GM12864 (cell line): ENCODE data around the gene NAA35.

ENCODE experiments used
- DNase-seq: peaks from one replicate; pipeline ENCODE4 v3.0.0-alpha.2; 2011; ENCODE audit warnings: low read depth
- H3K4me3 ChIP-seq: 2 replicates; pipeline ENCODE4 v1.5.1; 2011; ENCODE audit warnings: mild to moderate bottlenecking, low read depth, low read length, control low read depth
- TF ChIP-seq, protein P1 (sequence below): IDR thresholded peaks from 2 replicates; pipeline ENCODE4 v1.5.1; 2011; ENCODE audit warnings: low read depth, mild to moderate bottlenecking, moderate library complexity, low read length, control low read depth, inconsistent platforms; ENCODE audit errors: missing control alignments

NAA35 gene

DNA sequence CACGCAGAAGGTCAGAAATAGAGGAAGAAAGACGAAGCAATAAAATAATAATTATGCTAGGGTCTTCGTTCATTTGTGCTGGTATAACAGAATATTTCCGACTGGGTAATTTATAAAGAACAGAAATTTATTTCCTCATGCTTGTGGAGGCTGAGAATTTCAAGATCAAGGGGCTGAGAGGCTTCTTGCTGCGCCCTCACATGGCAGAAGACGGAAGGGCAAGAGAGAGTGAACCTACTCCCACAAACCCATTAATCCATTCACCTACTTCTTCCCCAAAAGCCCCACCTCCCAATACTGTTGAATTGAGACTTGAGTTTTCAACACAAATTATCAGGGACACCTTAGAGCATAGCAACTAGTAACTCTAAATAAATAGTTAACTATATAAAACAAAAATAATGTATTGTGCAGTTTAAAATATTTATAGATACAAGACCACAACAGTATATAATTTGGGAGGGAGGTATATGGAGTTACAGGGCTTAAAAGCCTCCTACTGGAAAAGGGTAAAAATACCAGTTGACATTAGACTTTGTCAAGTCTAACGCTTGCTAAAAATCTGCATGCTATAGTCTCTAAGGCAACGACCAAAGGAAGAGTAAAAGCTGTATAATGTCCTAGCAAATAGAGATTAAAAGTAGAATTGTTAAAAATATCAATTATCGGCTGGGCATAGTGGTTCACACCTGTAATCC, 40.3 kb upstream of the NAA35 start:
- peak; percentile 5 for DNase-seq
- TF ChIP-seq, protein P1, sequence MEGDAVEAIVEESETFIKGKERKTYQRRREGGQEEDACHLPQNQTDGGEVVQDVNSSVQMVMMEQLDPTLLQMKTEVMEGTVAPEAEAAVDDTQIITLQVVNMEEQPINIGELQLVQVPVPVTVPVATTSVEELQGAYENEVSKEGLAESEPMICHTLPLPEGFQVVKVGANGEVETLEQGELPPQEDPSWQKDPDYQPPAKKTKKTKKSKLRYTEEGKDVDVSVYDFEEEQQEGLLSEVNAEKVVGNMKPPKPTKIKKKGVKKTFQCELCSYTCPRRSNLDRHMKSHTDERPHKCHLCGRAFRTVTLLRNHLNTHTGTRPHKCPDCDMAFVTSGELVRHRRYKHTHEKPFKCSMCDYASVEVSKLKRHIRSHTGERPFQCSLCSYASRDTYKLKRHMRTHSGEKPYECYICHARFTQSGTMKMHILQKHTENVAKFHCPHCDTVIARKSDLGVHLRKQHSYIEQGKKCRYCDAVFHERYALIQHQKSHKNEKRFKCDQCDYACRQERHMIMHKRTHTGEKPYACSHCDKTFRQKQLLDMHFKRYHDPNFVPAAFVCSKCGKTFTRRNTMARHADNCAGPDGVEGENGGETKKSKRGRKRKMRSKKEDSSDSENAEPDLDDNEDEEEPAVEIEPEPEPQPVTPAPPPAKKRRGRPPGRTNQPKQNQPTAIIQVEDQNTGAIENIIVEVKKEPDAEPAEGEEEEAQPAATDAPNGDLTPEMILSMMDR, result peak; percentile 87
- H3K4me3 ChIP-seq, result no peak overlapping the region

- DNase-seq, result no peak
- TF ChIP-seq, protein P1, result no peak
- no peak overlapping the region for H3K4me3 ChIP-seq
These were observed 36.0 kb upstream of the NAA35 start for GRCh38 chr9:85904975-85905374.

- H3K4me3 ChIP-seq, result no peak overlapping the region
- no peak for DNase-seq
- TF ChIP-seq, protein P1, result no peak
These were observed 35.0 kb upstream of the NAA35 start for GRCh38 chr9:85905957-85906356.

DNA sequence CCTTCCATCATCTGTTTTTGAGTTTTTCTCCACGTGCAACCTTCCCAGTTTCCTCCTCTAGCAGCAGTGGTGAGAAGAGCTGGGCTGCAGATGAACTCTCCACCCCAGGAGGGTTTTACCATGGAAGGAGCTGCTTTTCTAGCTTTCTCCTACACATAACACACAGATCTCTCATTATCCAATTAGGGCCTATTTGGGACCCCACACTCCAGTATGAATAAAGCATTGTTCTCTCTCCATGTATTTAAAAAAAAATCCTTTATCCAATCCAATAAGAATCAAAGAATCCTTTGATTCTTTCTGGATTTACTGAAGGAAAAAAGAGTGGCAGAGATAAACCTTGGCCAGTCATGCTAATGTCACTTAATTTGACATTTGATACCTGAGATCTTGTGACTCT, 31.6 kb upstream of the NAA35 start:
- TF ChIP-seq, protein P1, result no peak
- DNase-seq, result no peak
- H3K4me3 ChIP-seq, result no peak overlapping the region

DNA sequence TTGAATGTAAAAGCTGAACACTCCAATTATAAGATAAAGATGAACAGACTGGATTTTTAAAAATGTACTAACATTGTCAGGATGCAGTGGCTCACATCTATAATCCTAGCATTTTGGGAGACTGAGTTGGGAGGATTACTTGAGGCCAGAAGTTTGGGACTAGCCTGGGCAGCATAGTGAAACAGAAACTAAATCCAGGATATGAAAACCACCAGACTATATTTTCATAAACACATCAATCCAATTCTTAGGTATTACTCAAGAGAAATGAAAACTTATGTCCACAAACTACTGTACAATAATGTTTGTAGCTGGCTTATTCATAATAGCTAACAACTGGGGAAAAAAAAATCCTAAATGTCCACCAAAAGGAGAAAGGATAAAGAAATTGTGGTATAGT, 26.8 kb upstream of the NAA35 start:
- DNase-seq, result no peak
- TF ChIP-seq, protein P1, result no peak
- no peak overlapping the region for H3K4me3 ChIP-seq

DNA sequence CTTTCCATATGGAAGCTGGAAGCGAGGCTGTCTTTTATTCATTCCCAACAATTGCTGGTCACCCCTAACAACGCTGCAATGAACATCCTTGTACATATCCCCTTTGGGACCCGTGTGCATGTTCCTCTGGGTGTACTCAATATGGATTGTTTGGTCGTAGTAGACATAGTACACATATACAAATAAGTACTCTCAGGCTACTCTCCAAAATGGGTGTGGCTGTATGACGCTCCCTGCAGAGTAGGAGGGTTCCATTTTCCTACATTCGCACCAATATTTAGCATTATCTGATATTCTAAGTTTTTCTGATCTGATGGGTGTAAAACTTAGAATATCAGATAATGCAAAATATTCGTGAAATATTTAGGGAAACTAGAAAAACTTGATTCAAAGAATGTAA, 23.2 kb upstream of the NAA35 start:
- TF ChIP-seq, protein P1, result no peak
- DNase-seq, result no peak
- H3K4me3 ChIP-seq, result no peak overlapping the region

DNA sequence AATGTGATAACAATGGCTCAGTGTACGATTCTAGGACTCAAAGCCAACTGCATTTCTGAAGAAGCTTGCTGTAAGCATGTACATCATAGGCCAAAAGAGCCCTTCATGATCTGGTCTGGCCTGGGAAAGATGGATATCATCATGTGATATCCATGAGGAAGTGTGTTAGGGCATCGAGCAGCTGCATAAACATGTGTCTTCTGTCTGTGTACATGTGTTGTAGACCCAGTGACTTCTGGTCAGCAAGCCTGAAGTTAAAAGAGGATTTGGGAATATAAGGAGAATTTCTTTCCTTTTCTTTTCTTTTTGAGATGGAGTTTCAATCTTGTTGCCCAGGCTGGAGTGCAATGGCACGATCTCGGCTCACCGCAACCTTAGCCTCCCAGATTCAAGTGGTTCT, 15.5 kb upstream of the NAA35 start:
- TF ChIP-seq, protein P1, result no peak
- DNase-seq, result no peak
- no peak overlapping the region for H3K4me3 ChIP-seq
